GM19035 (cell line): ENCODE measurements around the gene GIPC2.
"Not testable (repeated sequence)": the region's sequence is repeated elsewhere in the genome, so short reads cannot be mapped to it uniquely, and the experiment has no call there.

Source experiments
- ATAC-seq: cut with Tn5 transposase; IDR thresholded peaks from one replicate; pipeline ENCODE4 v1.9.1; 2021; ENCODE audit not compliant: unreplicated experiment

The GIPC2 gene

DNA sequence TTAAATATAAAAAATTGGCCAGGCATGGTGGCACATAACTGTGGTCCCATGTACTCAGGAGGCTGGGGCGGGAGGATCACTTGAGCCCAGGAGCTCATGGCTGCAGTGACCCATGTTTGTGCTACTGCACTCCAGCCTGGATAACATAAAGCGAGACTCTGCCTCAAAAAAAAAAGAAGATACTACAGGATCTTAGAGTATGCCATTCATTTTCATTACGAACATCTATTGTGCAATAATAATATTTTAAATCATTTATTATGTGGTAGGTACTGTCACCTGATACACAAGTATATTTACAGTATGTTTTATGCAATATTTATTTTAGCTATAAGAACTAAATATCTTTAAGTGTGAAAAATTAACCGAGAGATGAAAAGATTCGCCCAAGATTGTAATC lies 9.3 kb upstream of the GIPC2 start:
- no peak for ATAC-seq

DNA sequence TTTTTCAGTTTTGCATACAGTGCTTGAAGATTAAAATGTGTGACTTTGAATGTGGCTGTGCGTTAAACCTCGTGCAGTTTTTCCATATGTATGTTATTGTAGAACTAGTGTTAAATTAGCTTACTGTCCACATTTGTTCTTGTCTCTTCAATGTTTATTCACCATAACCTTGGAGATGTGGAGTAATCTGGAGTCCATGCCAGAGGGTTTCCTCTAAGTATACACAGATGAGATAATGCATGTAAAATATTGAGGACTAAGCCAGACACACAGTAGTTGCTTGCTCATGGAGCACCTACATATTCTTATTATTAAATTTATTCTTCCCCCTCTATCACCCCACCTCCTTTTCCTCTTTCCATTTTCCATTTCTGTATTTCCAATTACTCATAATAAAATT lies 7.7 kb upstream of the GIPC2 start:
- ATAC-seq: no peak

GRCh38 chr1:78038491-78038939 lies 7.3 kb upstream of the GIPC2 start:
- ATAC-seq: no peak

DNA sequence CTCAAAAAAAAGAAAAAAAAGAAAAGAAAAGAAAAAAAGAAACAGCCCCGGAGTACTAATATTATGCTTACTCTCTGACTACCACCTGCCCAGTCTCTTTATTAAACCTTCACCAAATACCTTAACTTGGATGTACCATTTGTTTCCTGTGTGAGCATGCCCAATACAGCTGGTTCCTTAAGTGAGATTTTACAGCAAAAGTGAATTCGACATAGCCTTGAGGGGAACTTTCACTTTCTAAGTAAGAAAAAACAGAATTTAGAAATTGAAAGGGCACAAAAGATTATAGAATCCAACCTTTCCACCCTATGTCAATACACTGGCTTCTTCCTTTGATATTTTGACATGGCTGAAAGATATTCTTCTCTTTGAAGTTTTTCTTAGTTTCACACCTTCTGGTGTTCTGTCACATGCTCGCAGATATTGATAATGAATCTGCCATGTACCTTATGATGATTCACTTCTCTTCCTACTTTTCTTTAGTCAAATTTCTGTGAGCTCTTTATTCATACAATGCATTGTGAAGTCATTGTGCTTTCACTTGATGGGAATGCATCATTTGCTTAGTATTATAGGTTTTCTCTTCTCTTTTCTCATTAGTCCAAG lies 5.2 kb upstream of the GIPC2 start:
- ATAC-seq: no peak

GRCh38 chr1:78043436-78043835 lies 2.3 kb upstream of the GIPC2 start:
- ATAC-seq: no peak

DNA sequence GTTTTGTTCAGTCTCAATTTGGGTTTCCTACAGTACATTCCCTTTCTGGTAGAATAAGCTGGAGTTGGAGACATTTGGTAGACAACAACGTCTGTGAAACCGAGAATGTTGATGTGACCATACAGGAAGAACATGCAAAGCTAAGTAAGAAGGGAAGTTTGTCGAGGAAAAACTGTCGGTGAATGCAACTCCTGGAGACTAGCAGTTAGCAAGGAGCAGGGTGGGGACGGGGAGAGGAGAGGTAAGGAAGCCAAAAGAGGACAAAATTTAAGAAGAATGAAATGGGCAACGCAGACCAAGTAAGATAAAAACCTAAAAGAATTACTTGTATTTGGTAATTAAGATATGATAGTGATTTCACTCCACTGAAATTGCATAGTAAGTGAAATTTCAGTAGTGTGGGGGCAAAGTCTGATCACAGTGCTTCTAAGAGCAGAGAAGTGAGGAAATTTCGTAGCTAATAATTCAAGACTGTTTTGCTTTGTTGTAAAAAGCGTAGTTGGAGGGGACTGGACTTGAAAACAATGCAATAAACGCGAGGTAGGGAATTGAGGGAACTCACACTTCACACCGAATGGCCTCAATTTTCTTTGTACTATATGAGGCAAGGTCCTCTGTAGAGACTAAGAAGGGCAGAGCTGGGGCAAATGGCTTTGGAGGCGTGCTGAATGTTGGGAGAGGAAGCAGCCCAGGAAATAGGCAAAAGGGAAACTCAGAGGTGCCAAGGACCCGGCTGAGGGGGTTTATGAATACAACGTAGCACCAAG lies 787 bp upstream of the GIPC2 start:
- ATAC-seq: no peak

DNA sequence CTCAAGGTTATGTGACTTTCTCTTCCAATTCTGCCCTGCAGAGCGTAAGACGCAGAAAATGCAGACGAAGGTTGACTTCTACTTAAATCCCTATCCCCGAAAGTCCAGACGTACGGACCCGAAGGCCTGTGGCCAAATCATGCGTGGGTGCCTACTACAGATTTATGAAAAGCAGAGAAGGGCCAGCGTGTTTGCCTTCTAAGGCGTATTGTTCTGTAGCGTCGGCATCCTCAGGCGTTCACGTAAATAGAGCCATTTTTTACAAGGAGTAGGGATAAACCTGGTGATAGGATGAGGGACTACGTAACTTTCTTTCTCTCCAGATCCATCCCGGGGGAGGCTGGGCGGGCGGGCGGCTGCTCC lies 222 bp upstream of the GIPC2 start:
- ATAC-seq: no peak

DNA sequence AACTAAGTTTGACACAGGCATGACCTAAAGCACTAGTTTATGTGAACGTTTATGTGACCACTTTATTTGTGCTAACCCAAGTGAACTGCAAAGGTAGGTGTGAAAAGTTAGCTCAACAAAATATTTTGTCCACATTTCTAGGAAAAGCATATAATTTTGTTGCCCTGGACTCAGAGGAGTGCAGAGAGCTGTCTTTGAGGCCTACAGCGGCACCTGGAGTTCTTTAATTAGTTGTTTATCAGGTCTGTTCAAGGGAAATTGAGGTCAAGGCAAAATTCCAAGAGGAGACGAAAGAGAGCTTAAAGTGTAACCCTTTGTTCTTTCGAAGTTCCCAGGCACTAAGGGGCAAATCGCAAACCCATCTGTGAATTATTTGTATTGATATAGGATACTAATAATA lies 1.3 kb downstream of the GIPC2 start:
- ATAC-seq: no peak

GRCh38 chr1:78047631-78048030 lies 1.9 kb downstream of the GIPC2 start:
- ATAC-seq: no peak

DNA sequence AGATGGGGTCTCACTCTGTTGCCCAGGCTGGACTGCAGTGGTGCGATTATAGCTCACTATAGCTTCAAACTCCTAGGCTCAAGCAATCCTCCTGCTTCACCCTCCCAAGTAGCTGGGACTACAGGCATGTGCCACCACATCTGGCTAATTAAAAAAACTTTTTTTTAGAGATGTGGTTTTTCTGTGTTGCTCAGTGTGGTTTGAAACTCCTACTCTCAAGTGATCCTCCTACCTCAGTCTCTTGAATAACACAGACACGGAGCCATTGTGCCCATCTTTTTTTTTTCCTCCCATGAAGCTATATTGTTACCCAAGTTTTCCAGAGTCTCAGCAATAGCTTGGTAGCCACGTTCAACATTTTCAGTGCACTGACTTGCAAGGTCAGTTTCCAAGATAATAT lies 2.7 kb downstream of the GIPC2 start:
- no peak for ATAC-seq

DNA sequence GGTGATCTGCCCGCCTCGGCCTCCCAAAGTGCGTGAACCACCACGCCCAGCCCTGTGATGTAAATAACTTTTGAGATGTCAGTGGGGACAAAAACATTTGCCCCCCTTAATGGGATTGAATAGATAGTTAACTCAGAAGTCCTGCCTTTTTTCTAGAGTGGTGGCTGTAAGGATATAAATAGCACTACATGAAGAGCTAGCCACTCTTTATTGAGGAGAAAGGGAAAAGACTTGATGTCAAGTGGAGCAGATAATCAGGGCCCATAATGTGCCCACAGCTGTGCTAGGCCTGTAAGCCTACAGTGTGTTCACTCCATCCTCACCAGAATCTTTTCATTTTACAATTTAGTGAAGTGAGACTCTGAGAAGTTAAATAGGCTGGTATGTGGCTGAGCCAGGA lies 3.6 kb downstream of the GIPC2 start:
- no peak for ATAC-seq

GRCh38 chr1:78051005-78051404 lies 5.2 kb downstream of the GIPC2 start:
- no peak for ATAC-seq

DNA sequence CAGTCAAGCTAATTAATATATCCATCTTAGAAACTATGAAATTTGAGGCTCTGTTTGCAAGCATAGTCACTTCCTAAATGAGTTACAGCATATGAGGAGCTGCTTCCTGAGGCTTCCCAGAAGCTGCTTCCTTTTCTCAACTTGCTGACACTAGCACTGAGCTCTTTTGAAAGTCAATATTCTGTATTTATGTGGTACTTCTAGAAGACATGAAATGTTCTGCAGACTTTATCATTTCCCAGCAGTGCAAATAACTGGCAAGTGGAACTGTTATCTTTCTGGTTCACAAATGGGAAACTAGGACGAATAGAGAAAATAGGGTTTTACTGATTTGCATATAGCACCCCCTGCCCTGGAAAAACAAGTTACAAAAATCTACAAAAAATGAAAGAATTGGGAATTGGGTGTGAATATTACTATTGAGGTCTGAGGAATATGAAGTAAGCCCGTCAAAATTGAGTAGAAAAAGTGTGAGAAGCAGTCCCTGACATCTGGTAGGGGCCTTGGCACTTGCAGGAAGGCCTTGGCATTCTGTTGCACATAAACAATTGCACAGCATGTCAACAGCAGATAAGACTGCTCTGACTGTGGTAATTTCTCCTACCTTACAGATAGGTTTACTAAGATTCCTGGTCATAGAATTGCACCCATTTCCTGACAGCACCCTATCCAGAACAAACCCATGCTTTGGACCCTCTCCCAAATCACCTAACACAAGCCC lies 7.1 kb downstream of the GIPC2 start:
- no peak for ATAC-seq

DNA sequence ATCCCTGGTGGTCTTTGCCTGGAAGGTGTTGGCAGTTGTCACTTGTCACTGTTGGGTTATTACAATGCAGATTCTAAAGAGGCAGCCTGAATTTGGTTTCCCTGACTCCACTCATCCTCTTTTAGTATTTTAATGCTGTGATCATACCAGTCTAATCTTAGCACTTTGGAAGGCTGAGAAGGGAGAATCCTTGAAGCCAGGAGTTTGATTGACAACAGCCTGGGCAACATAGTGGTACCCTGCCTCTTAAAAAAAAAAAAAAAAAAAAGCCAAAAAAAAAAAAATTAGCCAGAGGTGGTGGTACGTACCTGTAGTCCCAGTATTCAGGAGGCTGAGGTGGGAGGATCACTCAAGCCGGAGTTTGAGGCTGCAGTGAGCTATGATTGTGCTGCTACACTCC lies 7.7 kb downstream of the GIPC2 start:
- ATAC-seq: no peak

- ATAC-seq: no peak
These were observed 8.8 kb downstream of the GIPC2 start for GRCh38 chr1:78054559-78054958.

GRCh38 chr1:78054972-78055371 lies 9.2 kb downstream of the GIPC2 start:
- ATAC-seq: no peak

GRCh38 chr1:78055565-78056132 lies 9.9 kb downstream of the GIPC2 start:
- ATAC-seq: no peak

DNA sequence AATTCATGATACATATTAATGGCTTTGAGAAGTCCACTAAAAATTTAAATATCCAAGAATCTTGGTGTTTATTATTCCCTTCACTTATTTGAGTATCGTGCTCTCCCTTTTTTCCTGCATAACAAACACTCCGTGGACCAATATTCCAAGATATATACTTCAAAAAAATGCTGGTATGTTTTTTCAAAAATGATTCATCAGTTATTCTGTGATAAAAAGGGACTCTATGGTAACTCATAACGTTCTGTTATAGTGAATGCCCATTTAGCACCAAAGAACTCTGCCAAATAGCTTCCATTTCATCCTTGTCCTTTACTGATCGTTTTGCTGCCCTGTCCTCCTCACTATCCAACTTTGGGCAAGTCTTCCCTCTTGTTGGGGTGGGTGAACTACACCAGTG lies 12.9 kb downstream of the GIPC2 start:
- ATAC-seq: no peak

GRCh38 chr1:78060857-78061563 lies 15.2 kb downstream of the GIPC2 start:
- ATAC-seq: peak; percentile 88

- no peak for ATAC-seq
These were observed 16.2 kb downstream of the GIPC2 start for GRCh38 chr1:78061825-78062523.

DNA sequence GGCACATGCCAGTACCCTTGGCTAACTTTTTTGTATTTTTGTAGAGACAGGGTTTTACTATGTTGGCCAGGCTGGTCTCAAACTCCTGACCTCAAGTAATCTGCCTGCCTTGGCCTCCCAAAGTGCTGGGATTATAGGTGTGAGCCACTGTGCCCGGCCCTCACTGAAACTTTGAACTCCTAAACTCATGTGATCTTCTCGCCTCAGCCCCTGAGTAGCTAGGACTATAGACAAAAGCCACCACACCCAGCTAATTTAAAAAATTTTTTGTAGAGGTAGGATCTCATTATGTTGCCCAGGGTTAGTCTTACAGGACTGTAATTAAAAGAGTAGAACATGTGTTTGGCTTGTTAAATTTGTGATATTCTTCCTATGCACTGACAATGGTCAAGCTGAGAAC lies 19.1 kb downstream of the GIPC2 start:
- ATAC-seq: not testable (repeated sequence)
